ENCODE measurements around the gene DNAH12.

GRCh38 chr3:57331078-57331610, 213.0 kb downstream of the DNAH12 start:
- peak; percentile 48 for TF ChIP-seq CTCF (conservative IDR thresholded peaks at IDR 0.05; ENCODE audit: low read length)
- no peak for TF ChIP-seq EZH2phosphoT487 (IDR thresholded peaks at IDR 0.05; ENCODE audit: borderline replicate concordance)
